Cerebellar nuclear complex (tissue), 1 donor: Measurements from ENCODE around the gene CYBC1.

Source experiments
- DNase-seq, 2 experiments: peaks; one replicate each; lab custom pipeline; 2025; lab: John Stamatoyannopoulos, UW

The CYBC1 gene

GRCh38 chr17:82447876-82448275 is 2.7 kb downstream of the CYBC1 start:
- DNase-seq = no peak

- no peak for DNase-seq
Observed at GRCh38 chr17:82446649-82447048, 3.9 kb downstream of the CYBC1 start.

GRCh38 chr17:82446124-82446523 is 4.4 kb downstream of the CYBC1 start:
- no peak for DNase-seq

- no peak for DNase-seq
Observed at GRCh38 chr17:82445542-82445941, 5.0 kb downstream of the CYBC1 start.

- DNase-seq = no peak
Observed at GRCh38 chr17:82444941-82445521, 5.5 kb downstream of the CYBC1 start.

GRCh38 chr17:82444284-82444893 is 6.2 kb downstream of the CYBC1 start:
- DNase-seq = no peak

GRCh38 chr17:82443465-82444283 is 6.9 kb downstream of the CYBC1 start:
- DNase-seq = no peak

GRCh38 chr17:82442643-82443464 is 7.7 kb downstream of the CYBC1 start:
- DNase-seq = no peak

- no peak for DNase-seq
Observed at GRCh38 chr17:82441691-82442487, 8.7 kb downstream of the CYBC1 start.

- DNase-seq = no peak
Observed at GRCh38 chr17:82440991-82441627, 9.4 kb downstream of the CYBC1 start.

GRCh38 chr17:82440469-82440981 is 10.0 kb downstream of the CYBC1 start:
- DNase-seq = no peak

- no peak for DNase-seq
Observed at GRCh38 chr17:82439829-82440365, 10.7 kb downstream of the CYBC1 start.

GRCh38 chr17:82439194-82439828 is 11.2 kb downstream of the CYBC1 start:
- no peak for DNase-seq

- no peak for DNase-seq
Observed at GRCh38 chr17:82438401-82439193, 12.0 kb downstream of the CYBC1 start.

- no peak for DNase-seq
Observed at GRCh38 chr17:82437325-82437668, 13.3 kb downstream of the CYBC1 start.

- DNase-seq = no peak
Observed at GRCh38 chr17:82436601-82437324, 13.8 kb downstream of the CYBC1 start.

- DNase-seq = no peak
Observed at GRCh38 chr17:82435601-82436583, 14.7 kb downstream of the CYBC1 start.
